GM19463 (cell line): ENCODE data around the gene RNF123.

ENCODE experiments used
- ATAC-seq: cut with Tn5 transposase; IDR thresholded peaks from one replicate; pipeline ENCODE4 v1.9.1; 2021; ENCODE audit warnings: mild to moderate bottlenecking, moderate library complexity; ENCODE audit not compliant: unreplicated experiment

RNF123 gene

DNA sequence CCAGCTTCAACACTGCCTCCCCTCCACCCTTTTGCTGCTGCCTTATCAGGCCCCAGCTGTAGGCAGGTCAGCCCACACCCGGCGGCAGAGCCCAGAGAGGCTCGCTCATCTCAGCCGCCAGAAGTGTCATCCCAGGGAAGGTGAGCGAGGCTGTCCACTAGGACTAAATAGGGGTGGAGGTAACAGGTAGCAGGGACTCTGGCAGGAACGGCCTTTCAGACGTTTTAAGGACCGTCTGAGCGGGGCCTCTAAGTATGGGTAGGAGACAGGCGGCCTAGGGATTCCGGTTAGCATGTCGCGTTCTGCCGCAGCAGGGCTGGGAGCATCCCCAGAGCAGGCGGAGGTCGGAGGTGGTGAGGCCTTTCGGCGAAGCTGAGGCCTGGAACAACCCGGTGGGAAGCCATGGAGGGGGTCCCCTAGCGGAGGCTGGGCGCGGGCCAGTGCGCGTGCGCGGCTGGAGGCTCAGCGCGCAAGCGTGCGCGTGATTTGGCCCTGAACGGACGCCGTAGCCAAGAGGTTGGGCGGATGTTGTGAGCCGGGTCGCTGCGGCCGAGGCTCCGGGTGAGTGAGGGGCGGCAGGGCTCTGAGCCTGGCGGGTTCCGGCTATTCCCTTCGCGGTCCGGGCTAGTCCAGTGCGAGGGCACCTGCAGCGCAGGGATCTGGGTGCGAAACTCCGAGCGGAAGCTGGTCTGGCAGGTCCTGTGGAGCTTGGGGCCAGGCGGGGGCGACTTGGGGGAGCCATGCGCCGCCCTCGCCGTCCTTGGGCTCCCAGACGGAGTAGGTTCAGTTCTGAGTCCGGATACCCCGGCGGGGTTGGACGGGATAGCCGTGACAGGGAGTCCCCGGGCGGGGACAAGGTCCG, at the start of gene RNF123, which contains the start of gene MST1:
TSS of gene RNF123 (plus strand) at position 512 of the 862 bp plus-strand sequence. CDS start 1,609 bp downstream, outside the sequence.
TSS of gene MST1 (minus strand) at position 429 of the 862 bp plus-strand sequence. CDS start 783 bp downstream, outside the sequence.
- peak; percentile 72 for ATAC-seq

DNA sequence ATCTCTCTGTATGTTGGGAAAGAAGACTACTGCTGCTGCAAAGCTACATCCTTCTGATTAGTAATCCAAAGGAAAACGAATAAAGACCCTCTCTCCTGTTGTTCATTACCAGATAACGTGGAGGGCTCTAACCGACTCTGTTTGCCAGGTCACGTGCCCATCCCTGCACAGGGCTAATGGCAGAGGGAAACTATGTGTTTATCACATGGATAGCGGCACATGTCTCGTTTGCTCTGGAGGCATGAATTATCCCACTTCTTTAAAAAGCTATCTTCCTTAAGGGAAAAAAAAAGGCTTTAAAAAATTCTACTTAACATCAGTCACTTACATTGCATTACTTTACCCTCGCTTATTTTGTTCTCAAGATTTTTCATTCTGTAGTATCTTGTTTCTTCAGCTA, 48.1 kb upstream of the RNF123 start:
- no peak for ATAC-seq

DNA sequence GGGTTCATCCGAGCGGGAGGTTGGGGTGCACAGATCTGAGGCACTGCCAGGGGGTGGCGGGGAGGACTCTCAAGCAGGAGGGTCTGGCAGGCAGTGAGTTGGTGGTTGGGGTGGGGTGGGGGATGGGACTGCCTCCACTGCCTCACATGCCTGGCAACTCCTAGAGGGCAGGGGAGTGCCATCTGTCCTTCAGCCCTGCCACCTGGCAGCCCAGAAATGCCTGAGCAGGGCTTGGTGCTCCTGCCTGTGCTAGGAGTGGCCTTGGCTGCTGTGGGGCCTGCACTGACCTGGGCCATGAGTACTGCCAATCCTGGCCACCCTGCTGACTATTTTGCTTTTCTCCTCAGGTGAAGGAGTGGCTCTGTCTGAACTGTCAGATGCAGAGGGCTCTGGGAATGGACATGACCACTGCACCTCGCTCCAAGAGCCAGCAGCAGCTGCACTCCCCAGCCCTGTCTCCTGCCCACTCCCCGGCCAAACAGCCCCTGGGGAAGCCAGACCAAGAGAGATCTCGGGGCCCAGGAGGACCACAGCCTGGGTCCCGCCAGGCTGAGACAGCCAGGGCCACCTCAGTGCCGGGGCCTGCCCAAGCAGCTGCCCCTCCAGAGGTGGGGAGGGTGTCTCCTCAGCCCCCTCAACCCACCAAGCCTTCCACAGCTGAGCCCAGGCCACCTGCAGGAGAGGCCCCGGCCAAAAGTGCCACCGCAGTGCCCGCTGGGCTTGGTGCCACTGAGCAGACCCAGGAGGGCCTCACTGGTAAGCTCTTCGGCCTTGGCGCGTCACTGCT, 47.2 kb upstream of the RNF123 start:
- no peak for ATAC-seq

DNA sequence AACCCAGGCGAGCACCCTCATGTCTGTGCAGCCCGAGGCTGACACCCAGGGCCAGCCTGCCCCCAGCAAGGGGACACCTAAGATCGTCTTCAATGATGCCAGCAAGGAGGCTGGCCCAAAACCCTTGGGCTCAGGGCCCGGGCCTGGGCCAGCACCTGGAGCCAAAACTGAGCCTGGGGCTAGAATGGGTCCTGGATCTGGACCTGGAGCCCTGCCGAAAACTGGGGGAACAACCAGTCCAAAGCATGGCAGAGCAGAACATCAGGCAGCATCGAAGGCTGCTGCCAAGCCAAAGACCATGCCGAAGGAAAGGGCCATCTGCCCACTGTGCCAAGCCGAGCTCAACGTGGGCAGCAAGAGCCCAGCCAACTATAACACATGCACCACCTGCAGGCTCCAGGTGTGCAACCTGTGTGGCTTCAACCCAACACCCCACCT, 46.6 kb upstream of the RNF123 start:
- no peak for ATAC-seq

DNA sequence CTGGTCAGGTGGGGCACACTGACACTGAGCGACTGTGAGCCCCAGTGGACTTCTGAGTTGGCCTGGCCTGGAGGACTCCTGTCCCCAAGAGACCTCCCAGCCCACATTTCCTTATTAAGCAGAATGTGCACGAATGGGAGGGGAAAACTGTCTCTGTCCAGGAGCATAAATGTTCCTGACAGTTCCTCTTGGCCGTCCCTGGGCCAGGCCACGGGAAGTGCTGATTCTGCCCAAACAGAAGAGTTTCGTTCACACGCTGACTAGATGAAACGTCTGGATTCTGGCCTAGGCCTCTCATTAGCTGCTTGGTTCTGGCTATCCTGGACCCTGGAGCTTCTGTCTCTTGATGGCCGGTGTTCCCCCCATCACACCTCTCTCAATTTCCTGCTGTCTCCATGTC, 44.7 kb upstream of the RNF123 start:
- no peak for ATAC-seq

DNA sequence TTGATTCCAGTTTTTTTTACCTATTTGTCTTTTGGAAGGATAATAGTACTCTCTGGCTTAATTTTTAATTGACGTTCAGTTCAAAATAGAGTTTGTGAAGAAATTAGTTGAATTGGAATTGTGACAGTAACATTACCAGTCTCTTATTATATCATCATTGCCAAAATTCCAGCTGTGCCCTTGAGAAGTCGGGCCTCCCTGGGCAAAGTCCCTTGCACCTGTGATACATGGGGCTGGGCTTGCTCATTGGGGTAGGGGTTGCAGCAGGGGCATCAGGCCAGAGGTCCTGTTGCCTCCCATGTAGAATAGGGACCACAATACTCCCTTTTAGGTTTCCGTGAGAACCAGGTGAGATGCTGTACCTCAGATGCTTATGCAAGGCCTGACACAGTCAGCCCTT, 43.1 kb upstream of the RNF123 start:
- ATAC-seq, result no peak

DNA sequence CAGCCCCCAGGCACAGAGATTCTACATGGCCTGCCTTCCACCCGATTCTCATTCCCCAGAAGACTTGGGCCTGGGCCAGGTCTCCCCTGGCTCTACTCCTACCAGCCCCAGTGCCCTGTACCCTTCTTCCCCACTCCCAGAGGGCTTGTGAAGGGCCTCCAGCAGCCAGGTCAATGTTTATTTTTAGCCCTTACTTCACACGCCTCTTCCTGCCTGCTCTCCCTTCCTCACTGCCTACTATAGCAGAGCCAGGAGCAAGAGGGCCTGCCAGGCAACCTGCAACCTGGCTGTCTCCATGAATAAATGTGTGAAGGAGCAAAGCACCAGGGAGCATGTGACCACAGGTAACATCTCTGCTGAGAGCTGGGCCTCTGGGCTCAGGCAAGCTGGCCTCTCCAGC, 41.6 kb upstream of the RNF123 start:
- ATAC-seq, result no peak

DNA sequence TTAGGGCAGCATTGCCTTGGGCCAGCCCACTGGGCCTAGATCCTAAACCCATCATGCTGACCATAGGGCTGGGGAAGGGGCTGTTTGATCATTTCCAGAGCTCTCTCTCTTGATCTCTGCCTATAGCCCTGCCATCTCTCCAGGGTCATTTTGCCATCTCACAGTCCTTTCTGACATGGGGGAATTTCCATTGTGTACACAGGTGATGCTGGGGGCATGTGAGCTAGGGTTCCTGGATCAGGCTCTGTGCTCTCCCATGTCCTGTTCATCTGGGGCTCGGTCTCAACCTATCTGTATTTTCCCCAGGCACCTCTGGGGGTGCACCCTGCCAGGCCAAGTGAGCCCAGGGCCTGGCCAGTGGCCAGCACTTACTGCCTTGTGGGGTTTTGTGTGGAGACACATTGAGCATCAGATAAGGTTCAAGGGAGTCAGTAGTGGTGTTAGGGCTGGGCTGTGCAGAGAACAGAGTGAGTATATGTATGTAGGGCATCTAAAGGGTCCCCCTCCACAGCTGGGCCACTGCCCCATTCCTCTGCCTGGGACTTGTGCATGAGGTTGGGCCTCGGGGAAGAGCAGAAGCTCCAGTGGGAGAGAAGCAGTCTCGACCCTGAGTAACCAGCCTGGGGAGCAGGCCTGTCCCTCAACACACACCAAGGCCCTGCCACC, 40.9 kb upstream of the RNF123 start:
- no peak for ATAC-seq

DNA sequence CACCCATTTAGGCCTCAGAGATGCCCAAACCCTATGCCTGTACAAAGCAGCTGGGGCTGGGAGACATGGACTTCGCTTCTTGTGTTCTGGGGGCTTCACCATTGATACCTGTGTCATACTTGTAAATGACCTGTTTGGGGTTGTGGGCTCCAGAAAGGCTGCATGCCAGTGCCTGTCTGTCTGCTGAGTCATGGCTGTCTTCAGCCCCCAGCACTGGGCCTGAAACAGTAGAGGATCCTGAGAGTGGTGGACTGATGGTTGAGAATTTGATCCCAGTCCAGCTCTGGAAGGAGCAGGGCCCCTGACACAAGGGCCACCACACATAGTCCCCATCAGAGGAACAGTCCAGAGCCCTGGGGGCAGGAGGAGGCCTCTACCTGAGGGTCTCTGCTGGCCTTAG, 39.8 kb upstream of the RNF123 start:
- ATAC-seq, result no peak

DNA sequence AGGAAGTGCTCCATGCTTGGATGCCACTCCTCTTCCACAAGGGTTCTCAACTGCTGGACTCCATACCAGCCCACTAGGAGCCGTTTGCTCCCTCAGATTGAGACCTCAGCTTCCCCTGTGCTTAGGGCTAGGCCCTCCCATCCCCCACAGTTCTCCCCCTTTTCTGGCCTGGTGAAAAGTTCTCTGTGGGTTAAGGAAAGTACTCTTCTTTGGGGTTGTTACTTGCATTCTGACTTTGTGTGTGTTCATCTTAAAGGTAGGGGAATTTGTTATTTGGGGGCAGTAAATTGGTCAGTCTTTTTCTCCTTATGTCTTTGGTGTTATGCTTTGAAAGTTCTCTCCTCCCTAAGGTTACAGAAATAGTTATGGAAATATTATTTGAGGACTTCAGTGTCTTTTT, 39.2 kb upstream of the RNF123 start:
- no peak for ATAC-seq

DNA sequence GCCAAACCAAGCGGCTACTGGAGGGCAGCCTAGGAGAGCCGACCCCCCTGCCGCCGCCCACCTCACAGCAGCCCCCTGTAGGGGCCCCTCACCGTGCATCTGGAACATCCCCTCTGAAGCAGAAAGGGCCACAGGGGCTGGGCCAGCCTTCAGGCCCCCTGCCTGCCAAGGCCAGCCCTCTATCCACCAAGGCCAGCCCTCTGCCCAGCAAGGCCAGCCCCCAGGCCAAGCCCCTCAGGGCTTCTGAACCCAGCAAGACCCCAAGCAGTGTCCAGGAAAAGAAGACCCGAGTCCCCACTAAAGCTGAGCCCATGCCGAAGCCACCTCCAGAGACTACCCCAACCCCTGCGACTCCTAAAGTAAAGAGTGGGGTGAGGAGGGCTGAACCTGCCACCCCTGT, 38.7 kb upstream of the RNF123 start:
- ATAC-seq, result no peak

DNA sequence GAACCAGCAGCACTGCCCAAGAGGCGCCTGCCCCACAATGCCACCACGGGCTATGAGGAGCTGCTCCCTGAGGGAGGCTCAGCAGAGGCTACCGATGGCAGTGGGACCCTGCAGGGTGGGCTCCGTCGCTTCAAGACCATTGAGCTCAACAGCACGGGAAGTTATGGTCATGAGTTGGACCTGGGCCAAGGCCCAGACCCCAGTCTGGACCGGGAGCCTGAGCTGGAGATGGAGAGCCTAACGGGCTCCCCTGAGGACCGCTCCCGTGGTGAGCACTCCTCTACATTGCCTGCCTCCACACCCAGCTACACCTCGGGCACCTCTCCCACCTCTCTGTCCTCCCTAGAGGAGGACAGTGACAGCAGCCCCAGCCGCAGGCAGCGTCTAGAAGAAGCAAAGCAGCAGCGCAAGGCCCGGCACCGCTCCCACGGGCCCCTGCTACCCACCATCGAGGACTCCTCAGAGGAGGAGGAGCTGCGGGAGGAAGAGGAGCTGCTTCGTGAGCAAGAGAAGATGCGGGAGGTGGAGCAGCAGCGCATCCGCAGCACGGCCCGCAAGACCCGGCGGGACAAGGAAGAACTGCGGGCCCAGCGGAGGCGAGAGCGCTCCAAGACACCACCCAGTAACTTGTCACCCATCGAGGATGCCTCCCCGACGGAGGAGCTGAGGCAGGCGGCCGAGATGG, 37.0 kb upstream of the RNF123 start:
- no peak for ATAC-seq

DNA sequence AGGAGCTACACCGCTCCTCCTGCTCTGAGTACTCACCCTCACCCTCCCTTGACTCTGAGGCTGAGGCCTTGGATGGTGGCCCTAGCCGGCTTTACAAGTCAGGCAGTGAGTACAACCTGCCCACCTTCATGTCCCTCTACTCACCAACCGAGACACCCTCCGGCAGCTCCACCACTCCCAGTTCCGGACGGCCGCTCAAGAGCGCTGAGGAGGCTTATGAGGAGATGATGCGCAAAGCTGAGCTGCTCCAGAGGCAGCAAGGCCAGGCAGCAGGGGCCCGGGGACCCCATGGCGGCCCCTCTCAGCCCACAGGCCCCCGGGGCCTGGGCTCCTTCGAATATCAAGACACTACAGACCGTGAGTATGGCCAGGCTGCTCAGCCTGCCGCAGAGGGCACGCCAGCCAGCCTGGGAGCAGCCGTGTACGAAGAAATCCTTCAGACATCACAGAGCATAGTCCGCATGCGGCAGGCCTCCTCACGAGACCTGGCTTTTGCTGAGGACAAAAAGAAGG, 36.4 kb upstream of the RNF123 start:
- ATAC-seq, result no peak

DNA sequence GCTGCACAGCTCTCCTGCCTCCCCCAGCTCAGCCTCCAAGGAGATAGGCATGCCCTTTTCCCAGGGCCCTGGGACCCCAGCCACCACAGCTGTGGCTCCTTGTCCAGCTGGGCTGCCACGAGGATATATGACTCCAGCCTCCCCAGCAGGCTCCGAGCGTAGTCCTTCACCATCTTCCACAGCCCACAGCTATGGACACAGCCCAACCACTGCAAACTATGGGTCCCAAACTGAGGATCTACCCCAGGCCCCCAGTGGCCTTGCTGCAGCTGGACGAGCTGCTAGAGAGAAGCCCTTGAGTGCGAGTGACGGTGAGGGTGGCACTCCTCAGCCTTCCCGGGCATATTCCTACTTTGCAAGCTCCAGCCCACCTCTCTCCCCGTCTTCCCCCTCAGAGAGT, 35.7 kb upstream of the RNF123 start:
- no peak for ATAC-seq

DNA sequence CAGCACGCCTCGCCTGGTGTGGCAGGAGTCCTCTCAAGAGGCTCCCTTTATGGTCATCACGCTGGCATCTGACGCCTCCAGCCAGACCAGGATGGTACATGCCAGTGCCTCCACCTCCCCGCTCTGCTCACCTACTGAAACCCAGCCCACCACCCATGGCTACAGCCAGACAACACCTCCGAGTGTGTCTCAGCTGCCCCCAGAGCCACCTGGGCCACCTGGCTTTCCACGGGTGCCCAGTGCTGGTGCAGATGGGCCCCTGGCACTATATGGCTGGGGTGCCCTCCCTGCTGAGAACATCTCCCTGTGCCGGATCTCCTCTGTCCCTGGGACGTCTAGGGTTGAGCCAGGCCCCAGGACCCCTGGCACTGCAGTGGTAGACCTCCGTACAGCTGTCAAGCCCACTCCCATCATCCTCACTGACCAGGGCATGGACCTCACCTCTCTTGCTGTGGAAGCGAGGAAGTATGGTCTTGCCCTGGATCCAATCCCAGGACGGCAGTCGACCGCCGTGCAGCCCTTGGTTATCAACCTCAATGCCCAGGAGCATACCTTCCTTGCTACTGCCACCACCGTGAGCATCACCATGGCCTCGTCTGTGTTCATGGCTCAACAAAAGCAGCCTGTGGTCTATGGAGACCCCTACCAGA, 35.1 kb upstream of the RNF123 start:
- no peak for ATAC-seq

DNA sequence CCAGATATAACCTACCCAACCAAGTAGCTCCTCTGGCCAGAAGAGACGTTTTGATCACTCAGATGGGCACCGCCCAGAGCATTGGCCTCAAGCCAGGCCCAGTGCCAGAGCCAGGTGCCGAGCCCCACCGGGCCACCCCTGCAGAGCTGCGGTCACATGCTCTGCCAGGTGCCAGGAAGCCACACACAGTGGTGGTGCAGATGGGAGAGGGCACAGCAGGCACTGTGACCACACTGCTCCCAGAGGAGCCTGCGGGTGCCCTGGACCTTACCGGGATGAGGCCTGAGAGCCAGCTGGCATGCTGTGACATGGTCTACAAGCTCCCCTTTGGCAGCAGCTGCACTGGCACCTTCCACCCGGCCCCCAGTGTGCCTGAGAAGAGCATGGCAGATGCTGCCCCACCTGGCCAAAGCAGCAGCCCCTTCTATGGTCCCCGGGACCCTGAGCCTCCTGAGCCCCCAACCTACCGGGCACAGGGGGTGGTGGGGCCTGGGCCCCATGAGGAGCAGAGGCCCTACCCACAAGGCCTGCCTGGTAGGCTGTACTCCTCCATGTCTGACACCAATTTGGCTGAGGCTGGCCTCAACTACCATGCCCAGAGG, 34.3 kb upstream of the RNF123 start:
- ATAC-seq, result no peak

DNA sequence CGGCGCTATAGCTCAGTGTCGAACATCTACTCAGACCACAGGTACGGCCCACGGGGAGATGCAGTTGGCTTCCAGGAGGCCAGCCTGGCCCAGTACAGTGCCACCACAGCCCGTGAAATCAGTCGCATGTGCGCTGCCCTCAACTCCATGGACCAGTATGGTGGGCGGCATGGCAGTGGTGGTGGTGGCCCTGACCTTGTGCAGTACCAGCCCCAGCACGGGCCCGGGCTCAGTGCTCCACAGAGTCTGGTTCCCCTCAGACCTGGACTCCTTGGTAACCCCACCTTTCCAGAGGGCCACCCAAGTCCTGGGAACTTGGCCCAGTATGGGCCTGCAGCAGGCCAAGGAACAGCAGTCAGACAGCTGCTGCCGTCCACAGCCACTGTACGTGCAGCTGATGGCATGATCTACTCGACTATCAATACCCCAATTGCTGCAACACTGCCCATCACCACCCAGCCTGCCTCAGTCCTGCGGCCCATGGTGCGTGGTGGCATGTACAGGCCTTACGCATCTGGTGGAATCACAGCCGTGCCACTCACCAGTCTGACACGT, 33.5 kb upstream of the RNF123 start:
- no peak for ATAC-seq

DNA sequence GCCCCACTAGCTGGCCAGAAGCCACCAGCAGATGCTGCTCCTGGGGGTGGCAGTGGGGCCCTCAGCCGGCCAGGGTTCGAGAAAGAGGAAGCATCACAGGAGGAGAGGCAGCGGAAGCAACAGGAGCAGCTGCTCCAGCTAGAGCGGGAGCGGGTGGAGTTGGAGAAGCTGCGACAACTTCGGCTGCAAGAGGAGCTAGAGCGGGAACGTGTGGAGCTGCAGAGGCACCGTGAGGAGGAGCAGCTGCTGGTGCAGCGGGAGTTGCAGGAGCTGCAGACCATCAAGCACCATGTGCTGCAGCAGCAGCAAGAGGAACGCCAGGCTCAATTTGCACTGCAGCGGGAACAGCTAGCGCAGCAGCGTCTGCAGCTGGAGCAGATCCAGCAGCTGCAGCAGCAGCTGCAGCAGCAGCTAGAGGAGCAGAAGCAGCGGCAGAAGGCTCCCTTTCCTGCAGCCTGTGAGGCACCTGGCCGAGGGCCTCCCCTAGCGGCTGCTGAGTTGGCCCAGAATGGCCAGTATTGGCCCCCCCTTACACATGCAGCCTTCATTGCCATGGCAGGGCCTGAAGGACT, 32.7 kb upstream of the RNF123 start:
- no peak for ATAC-seq
